Panc1 (cell line): ENCODE data around the gene HOMER1. TPM values are rescaled to one million over a fixed set of nuclear protein-coding genes. Genes with fewer than 3 reads are reported as not detected.

Source experiments
- ATAC-seq: fragments of 200-7000 bp; cut with Tn5 transposase; 2 replicates; pipeline ENCODE4 v1.9.1; 2020; ENCODE audit warnings: mild to moderate bottlenecking, moderate library complexity
- BruUV-seq: library from RNA; stranded (reverse); fragments of 400-500 nt; replicated peaks from 2 replicates; lab custom pipeline; 2021; lab: Mats Ljungman, UMichigan
- CTCF ChIA-PET: fragments of 300-600 bp; sonication (Branson Sonifier 250); formaldehyde crosslinking; loops from one replicate; lab custom pipeline; 2022; ENCODE audit warnings: antibody characterized with exemption; lab: Charles Lee
- POLR2A ChIA-PET: fragments of 300-600 bp; sonication (Branson Sonifier 250); formaldehyde crosslinking; loops from one replicate; lab custom pipeline; 2022; ENCODE audit warnings: antibody characterized with exemption; lab: Charles Lee
- DNase-seq: peaks from one replicate; pipeline ENCODE4 v3.0.0-alpha.2; 2010; ENCODE audit warnings: low read depth, low spot score
- H3K27ac ChIP-seq: 2 replicates; pipeline ENCODE4 v1.5.1; 2011; ENCODE audit warnings: mild to moderate bottlenecking, low read length, inconsistent platforms
- H3K27me3 ChIP-seq: fragments of 200-500 bp; sonication (Bioruptor generic); 2 replicates; pipeline ENCODE4 v1.6.0; 2014; ENCODE audit warnings: low read length, inconsistent platforms; ENCODE audit not compliant: control insufficient read depth, insufficient read depth
- H3K36me3 ChIP-seq: fragments of 200-500 bp; sonication (Bioruptor generic); 2 replicates; pipeline ENCODE4 v1.5.1; 2014; ENCODE audit warnings: inconsistent platforms, mild to moderate bottlenecking, low read length, moderate library complexity; ENCODE audit not compliant: control insufficient read depth, insufficient read depth
- H3K4me1 ChIP-seq: 2 replicates; pipeline ENCODE4 v1.5.1; 2011; ENCODE audit warnings: inconsistent platforms, mild to moderate bottlenecking, low read length, moderate library complexity; ENCODE audit not compliant: control insufficient read depth, insufficient read depth
- H3K4me3 ChIP-seq, 2 experiments: 2 replicates each; pipeline ENCODE4 v1.5.1; 2011 to 2012; ENCODE audit warnings: low read depth in 2 of 2, low read length in 2 of 2, mild to moderate bottlenecking in 2 of 2, inconsistent platforms in 1 of 2, moderate library complexity in 1 of 2
- H3K9me3 ChIP-seq: fragments of 200-500 bp; sonication (Bioruptor generic); 2 replicates; pipeline ENCODE4 v1.5.1; 2014; ENCODE audit warnings: low read depth, mild to moderate bottlenecking, inconsistent platforms, low read length, moderate library complexity; ENCODE audit not compliant: control insufficient read depth, insufficient read depth
- POLR2AphosphoS5 ChIP-seq: IDR thresholded peaks from 2 replicates; pipeline ENCODE4 v1.6.1; 2012; ENCODE audit warnings: mild to moderate bottlenecking, low read depth, low read length, moderate library complexity
- REST ChIP-seq, 2 experiments: IDR thresholded peaks; 2 replicates each; pipeline ENCODE4 v1.6.1; 2011 to 2012; ENCODE audit warnings: low read depth in 2 of 2, control low read depth in 1 of 2, low read length in 1 of 2, mild to moderate bottlenecking in 1 of 2, moderate library complexity in 1 of 2; ENCODE audit not compliant: insufficient read depth in 1 of 2
- SIN3A ChIP-seq: IDR thresholded peaks from 2 replicates; pipeline ENCODE4 v1.6.1; 2012; ENCODE audit warnings: low read depth, mild to moderate bottlenecking, low read length, moderate library complexity, borderline replicate concordance; ENCODE audit not compliant: insufficient read depth
- TCF7L2 ChIP-seq: IDR thresholded peaks from 2 replicates; pipeline ENCODE4 v1.6.1; 2011; ENCODE audit warnings: mild to moderate bottlenecking, low read depth, low read length, inconsistent platforms
- in situ Hi-C: cut with HindIII; loops from 2 replicates; pipeline ENCODE4 v1.10.0; 2016; ENCODE audit warnings: low sequenced_read_pairs, low pct_unique_long_range_greater_than_20kb
- intact Hi-C: fragments of 100-400 bp; cut with micrococcal nuclease; formaldehyde crosslinking; loops from one replicate; pipeline ENCODE4 v1.10.0; 2022; ENCODE audit not compliant: unreplicated experiment
- total RNA-seq: library from RNA; stranded (reverse); gene quantifications from one replicate; pipeline ENCODE4 v1.2.1, GENCODE V29; 2021; ENCODE audit not compliant: unreplicated experiment
- TF ChIP-seq, protein P1 (sequence below): fragments of 450-650 bp; IDR thresholded peaks from 2 replicates; pipeline ENCODE4 v1.5.1; 2017; ENCODE audit warnings: mild to moderate bottlenecking

Gene HOMER1
- total RNA-seq, 1 experiment from 2014 or later, result 19.6 TPM

DNA sequence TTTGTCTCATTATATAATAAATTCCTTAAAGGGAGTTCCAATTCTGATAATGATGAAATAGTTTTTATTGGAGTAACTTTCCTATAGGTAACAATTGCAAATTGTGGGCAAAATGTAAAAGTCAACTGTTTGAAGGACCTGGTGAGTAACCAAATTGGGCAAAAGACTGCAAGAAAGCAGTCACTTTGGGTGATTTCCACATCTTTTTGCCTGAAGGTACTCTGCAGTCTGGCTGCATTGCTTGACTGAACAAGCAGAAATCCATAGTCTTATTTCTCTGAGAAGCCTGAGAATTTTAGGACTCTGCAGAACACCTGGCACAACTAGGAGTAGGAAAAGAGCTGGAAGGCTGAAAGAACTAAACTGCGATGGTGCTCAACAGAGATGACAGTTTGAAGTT, 114.9 kb downstream of the HOMER1 start:
- Histone ChIP-seq H3K36me3 (no peaks in the 10 kb centered on the region), H3K4me3 (no peak overlapping the region), H3K9me3 (no peaks in the 10 kb centered on the region), H3K27me3 (no peaks in the 10 kb centered on the region), H3K27ac (no peak overlapping the region), H3K4me1 (no peaks in the 10 kb centered on the region)
- intact Hi-C loops, result no loop called here
- TF ChIP-seq REST (IDR thresholded peaks at IDR 0.05; ENCODE audit: insufficient read depth in 1 of 2, low read depth in 2 of 2, low read length in 1 of 2) (no peak), TCF7L2 (no peak), SIN3A (no peak), POLR2AphosphoS5 (no peak)
- TF ChIP-seq, protein P1, sequence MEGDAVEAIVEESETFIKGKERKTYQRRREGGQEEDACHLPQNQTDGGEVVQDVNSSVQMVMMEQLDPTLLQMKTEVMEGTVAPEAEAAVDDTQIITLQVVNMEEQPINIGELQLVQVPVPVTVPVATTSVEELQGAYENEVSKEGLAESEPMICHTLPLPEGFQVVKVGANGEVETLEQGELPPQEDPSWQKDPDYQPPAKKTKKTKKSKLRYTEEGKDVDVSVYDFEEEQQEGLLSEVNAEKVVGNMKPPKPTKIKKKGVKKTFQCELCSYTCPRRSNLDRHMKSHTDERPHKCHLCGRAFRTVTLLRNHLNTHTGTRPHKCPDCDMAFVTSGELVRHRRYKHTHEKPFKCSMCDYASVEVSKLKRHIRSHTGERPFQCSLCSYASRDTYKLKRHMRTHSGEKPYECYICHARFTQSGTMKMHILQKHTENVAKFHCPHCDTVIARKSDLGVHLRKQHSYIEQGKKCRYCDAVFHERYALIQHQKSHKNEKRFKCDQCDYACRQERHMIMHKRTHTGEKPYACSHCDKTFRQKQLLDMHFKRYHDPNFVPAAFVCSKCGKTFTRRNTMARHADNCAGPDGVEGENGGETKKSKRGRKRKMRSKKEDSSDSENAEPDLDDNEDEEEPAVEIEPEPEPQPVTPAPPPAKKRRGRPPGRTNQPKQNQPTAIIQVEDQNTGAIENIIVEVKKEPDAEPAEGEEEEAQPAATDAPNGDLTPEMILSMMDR, result no peak
- ATAC-seq (no peak), DNase-seq (no peak)
- in situ Hi-C loops, result no loop called here
- BruUV-seq, result no TSS peak
- ChIA-PET CTCF (no interaction called here), POLR2A (no interaction called here)

DNA sequence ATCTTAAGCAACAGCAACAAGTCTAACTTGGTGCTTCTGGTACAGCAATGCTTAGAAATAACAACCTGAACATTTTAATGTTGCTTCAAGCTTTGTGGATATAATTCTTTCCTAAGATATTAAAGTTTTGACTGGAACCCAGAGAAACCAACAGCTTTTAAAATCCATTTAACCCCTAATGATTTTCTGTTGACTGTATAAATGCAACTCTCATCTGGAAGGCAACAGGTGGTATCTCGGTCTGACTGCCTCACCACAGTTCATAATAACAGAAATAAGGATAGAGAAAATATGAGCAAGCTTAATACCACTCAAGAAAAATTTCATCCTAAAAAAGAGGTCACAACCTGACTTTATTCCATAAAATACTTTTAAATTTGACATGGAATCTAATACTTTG, 116.9 kb downstream of the HOMER1 start:
- ATAC-seq (no peak), DNase-seq (no peak)
- Histone ChIP-seq H3K4me1 (no peaks in the 10 kb centered on the region), H3K4me3 (no peak overlapping the region), H3K9me3 (no peaks in the 10 kb centered on the region), H3K27me3 (no peaks in the 10 kb centered on the region), H3K27ac (no peak overlapping the region), H3K36me3 (no peaks in the 10 kb centered on the region)
- BruUV-seq, result no TSS peak
- ChIA-PET POLR2A (interaction anchor here (0.6 kb wide), 1 partner anchor 7 kb away, joined by 3 read pairs; no protein-coding TSS in a partner anchor), CTCF (no interaction called here)
- TF ChIP-seq, protein P1, result no peak
- TF ChIP-seq TCF7L2 (no peak), SIN3A (no peak), POLR2AphosphoS5 (no peak), REST (IDR thresholded peaks at IDR 0.05; ENCODE audit: insufficient read depth in 1 of 2, low read depth in 2 of 2, low read length in 1 of 2) (no peak)
- in situ Hi-C loops (no loop called here), intact Hi-C loops (no loop called here)
